ENCODE measurements around the gene CNMD. TPM values are rescaled to one million over a fixed set of nuclear protein-coding genes. Genes with fewer than 3 reads are reported as not detected.
"Not testable (repeated sequence)": the region's sequence is repeated elsewhere in the genome, so short reads cannot be mapped to it uniquely, and the experiment has no call there.

Gene CNMD
- total RNA-seq, 1 experiment from 2014 or later = 2.6 TPM

GRCh38 chr13:52723181-52723580 lies 16.4 kb downstream of the CNMD start:
- no peaks in the 10 kb centered on the region for H3K36me3 ChIP-seq (ENCODE audit: insufficient read depth, low read length, poor library complexity, severe bottlenecking)
- TF ChIP-seq CTCF (conservative IDR thresholded peaks at IDR 0.05; ENCODE audit: low read depth, low read length) (no peak), EZH2 (IDR thresholded peaks at IDR 0.05; ENCODE audit: borderline replicate concordance, low read depth, low read length, poor library complexity, severe bottlenecking) (no peak)
- CTCF ChIA-PET = no interaction called here
- no peak overlapping the region for H3K27ac ChIP-seq (ENCODE audit: low read depth, low read length, poor library complexity, severe bottlenecking)
- no peak overlapping the region for H3K4me3 ChIP-seq (ENCODE audit: low read depth, low read length, poor library complexity, severe bottlenecking)
- BruUV-seq (replicated peaks) = no TSS peak
- H3K4me1 ChIP-seq (ENCODE audit: insufficient read depth, low read length, poor library complexity, severe bottlenecking) = no peaks in the 10 kb centered on the region
- no peak for DNase-seq (ENCODE audit: low spot score)
- intact Hi-C loops (cut with micrococcal nuclease; ENCODE audit: unreplicated experiment) = no loop called here
- no peaks in the 10 kb centered on the region for H3K27me3 ChIP-seq (replicated peaks; ENCODE audit: insufficient read depth, low read depth, low read length, poor library complexity)
- POLR2A ChIA-PET (ENCODE audit: low non-redundant PET) = no interaction called here
- no peaks in the 10 kb centered on the region for H3K9me3 ChIP-seq (ENCODE audit: low read depth, low read length, poor library complexity, severe bottlenecking)

GRCh38 chr13:52721356-52721755 lies 18.3 kb downstream of the CNMD start:
- H3K4me3 ChIP-seq (ENCODE audit: low read depth, low read length, poor library complexity, severe bottlenecking); DNase-seq (ENCODE audit: low spot score); H3K9me3 ChIP-seq (ENCODE audit: low read depth, low read length, poor library complexity, severe bottlenecking); intact Hi-C loops (cut with micrococcal nuclease; ENCODE audit: unreplicated experiment); H3K27me3 ChIP-seq (replicated peaks; ENCODE audit: insufficient read depth, low read depth, low read length, poor library complexity); H3K36me3 ChIP-seq (ENCODE audit: insufficient read depth, low read length, poor library complexity, severe bottlenecking); H3K27ac ChIP-seq (ENCODE audit: low read depth, low read length, poor library complexity, severe bottlenecking); POLR2A ChIA-PET (ENCODE audit: low non-redundant PET); BruUV-seq (replicated peaks); H3K4me1 ChIP-seq (ENCODE audit: insufficient read depth, low read length, poor library complexity, severe bottlenecking); CTCF ChIA-PET: not testable (repeated sequence)

DNA sequence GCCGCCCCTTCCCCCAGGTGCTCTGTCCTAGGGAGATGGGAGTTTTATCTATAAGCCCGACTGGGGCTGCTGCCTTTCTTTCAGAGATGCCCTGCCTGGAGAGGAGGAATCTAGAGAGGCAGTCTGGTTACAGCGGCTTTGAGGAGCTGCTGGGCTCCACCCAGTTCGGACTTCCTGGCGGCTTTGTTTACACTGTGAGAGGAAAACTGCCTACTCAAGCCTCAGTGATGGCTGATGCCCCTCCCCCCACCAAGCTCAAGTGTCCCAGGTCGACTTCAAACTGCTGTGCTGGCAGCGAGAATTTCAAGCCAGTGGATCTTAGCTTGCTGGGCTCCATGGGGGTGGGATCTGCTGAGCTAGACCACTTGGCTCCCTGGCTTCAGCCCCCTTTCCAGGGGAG lies 18.7 kb downstream of the CNMD start:
- BruUV-seq (replicated peaks); H3K4me1 ChIP-seq (ENCODE audit: insufficient read depth, low read length, poor library complexity, severe bottlenecking); intact Hi-C loops (cut with micrococcal nuclease; ENCODE audit: unreplicated experiment); POLR2A ChIA-PET (ENCODE audit: low non-redundant PET); H3K9me3 ChIP-seq (ENCODE audit: low read depth, low read length, poor library complexity, severe bottlenecking); H3K4me3 ChIP-seq (ENCODE audit: low read depth, low read length, poor library complexity, severe bottlenecking); H3K27ac ChIP-seq (ENCODE audit: low read depth, low read length, poor library complexity, severe bottlenecking); H3K27me3 ChIP-seq (replicated peaks; ENCODE audit: insufficient read depth, low read depth, low read length, poor library complexity); H3K36me3 ChIP-seq (ENCODE audit: insufficient read depth, low read length, poor library complexity, severe bottlenecking); CTCF ChIA-PET; DNase-seq (ENCODE audit: low spot score): not testable (repeated sequence)

- POLR2A ChIA-PET (ENCODE audit: low non-redundant PET) = no interaction called here
- intact Hi-C loops (cut with micrococcal nuclease; ENCODE audit: unreplicated experiment) = no loop called here
- Histone ChIP-seq H3K27me3 (replicated peaks; ENCODE audit: insufficient read depth, low read depth, low read length, poor library complexity) (no peaks in the 10 kb centered on the region), H3K9me3 (ENCODE audit: low read depth, low read length, poor library complexity, severe bottlenecking) (no peaks in the 10 kb centered on the region), H3K36me3 (ENCODE audit: insufficient read depth, low read length, poor library complexity, severe bottlenecking) (no peaks in the 10 kb centered on the region), H3K4me3 (ENCODE audit: low read depth, low read length, poor library complexity, severe bottlenecking) (no peak overlapping the region), H3K27ac (ENCODE audit: low read depth, low read length, poor library complexity, severe bottlenecking) (no peak overlapping the region), H3K4me1 (ENCODE audit: insufficient read depth, low read length, poor library complexity, severe bottlenecking) (no peaks in the 10 kb centered on the region)
- TF ChIP-seq CTCF (conservative IDR thresholded peaks at IDR 0.05; ENCODE audit: low read depth, low read length) (no peak), EZH2 (IDR thresholded peaks at IDR 0.05; ENCODE audit: borderline replicate concordance, low read depth, low read length, poor library complexity, severe bottlenecking) (no peak)
- CTCF ChIA-PET = no interaction called here
- no TSS peak for BruUV-seq (replicated peaks)
- no peak for DNase-seq (ENCODE audit: low spot score)
Measured at GRCh38 chr13:52713894-52714293, 25.7 kb downstream of the CNMD start.
